ENCODE measurements around the gene FOXP1. TPM values are rescaled to one million over a fixed set of nuclear protein-coding genes. Genes with fewer than 3 reads are reported as not detected.

Gene FOXP1
- total and polyA plus RNA-seq, 12 donors = 4.8 to 56.0 (median 43.8) TPM

- ATAC-seq (no peak), DNase-seq (no peak)
- no peak for TF ChIP-seq CTCF (IDR thresholded peaks at IDR 0.05)
- Histone ChIP-seq H3K27ac (no peak overlapping the region), H3K36me3 (no peaks in the 10 kb centered on the region), H3K4me1 (no peaks in the 10 kb centered on the region), H3K4me3 (no peak overlapping the region), H3K9me3 (peaks cover 0 to 20% (median 6%) of the 10 kb centered on the region in 11 donors), H3K27me3 (no peaks in the 10 kb centered on the region)
- intact Hi-C loops (cut with DNase I) = no loop called here
- 77 to 83% methylated on average over 5 of the region's 5 CpGs for WGBS, 2 donors
Measured at GRCh38 chr3:71606582-71606981, 23.1 kb upstream of the FOXP1 start.

DNA sequence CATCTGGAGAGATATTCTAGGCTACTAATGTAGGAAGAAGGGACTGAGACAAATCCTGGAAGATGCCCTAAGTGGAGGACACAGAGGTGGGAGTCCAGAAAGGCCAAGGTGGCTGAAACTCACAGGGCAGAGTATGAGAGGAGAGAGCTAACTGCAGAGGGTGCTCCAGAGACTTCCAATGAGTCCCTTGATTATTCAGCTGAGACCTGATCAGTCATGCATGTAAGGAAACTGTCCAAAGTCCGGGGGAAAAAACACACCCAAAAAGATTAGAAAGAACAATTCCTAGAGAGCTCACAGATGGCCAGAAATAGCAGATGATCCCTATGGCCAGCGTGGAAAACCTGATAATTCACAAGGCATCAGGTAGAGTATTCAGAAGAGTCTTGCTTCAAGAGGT is 18.7 kb upstream of the FOXP1 start:
- Histone ChIP-seq H3K27me3 (no peaks in the 10 kb centered on the region), H3K4me3 (no peak overlapping the region), H3K27ac (no peak overlapping the region), H3K36me3 (no peaks in the 10 kb centered on the region), H3K9me3 (peaks cover 0 to 15% (median 6%) of the 10 kb centered on the region in 11 donors), H3K4me1 (peaks cover 0 to 7% (median 0%) of the 10 kb centered on the region in 9 donors)
- WGBS, 2 donors = 71 to 75% methylated on average over 2 of the region's 2 CpGs
- no peak for DNase-seq
- ATAC-seq = no peak
- intact Hi-C loops (cut with DNase I) = no loop called here
- no peak for TF ChIP-seq CTCF (IDR thresholded peaks at IDR 0.05)

DNA sequence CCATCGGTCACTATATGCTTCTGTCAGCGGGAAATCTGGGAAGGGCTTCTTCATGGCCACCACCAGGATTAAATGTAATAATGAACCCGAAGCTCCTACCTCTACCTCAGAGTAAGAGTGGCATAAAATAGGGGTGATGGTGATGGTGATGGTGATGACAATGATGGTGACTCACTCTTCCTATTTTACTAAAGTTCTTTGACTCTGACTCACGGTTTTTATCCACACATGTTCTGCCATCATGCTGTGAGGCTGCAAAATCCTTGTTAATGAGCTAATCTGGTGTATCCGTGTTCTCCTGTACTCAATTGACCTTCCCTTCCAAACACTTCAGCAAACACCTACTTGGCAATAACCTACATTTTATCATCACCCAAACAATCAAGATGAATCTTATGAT is 18.3 kb upstream of the FOXP1 start:
- TF ChIP-seq CTCF (IDR thresholded peaks at IDR 0.05) = no peak
- Histone ChIP-seq H3K4me1 (peaks cover 0 to 7% (median 0%) of the 10 kb centered on the region in 9 donors), H3K9me3 (peaks cover 0 to 10% (median 4%) of the 10 kb centered on the region in 11 donors), H3K27me3 (no peaks in the 10 kb centered on the region), H3K27ac (no peak overlapping the region), H3K36me3 (no peaks in the 10 kb centered on the region), H3K4me3 (no peak overlapping the region)
- intact Hi-C loops (cut with DNase I) = no loop called here
- ATAC-seq (no peak), DNase-seq (no peak)
- WGBS, 2 donors = 88 to 93% methylated on average over 5 of the region's 5 CpGs

- no peaks in the 10 kb centered on the region for H3K27me3 ChIP-seq
- no peak for DNase-seq
- TF ChIP-seq CTCF (IDR thresholded peaks at IDR 0.05) = no peak
- no peaks in the 10 kb centered on the region for H3K9me3 ChIP-seq
- H3K27ac ChIP-seq = peak overlapping the region in 1 of 10 donors; percentile 3
- 61 to 62% methylated on average over 3 of the region's 3 CpGs for WGBS, 2 donors
- H3K4me3 ChIP-seq = no peak overlapping the region
- H3K4me1 ChIP-seq = peaks cover 0 to 7% (median 0%) of the 10 kb centered on the region in 9 donors
- H3K36me3 ChIP-seq = no peaks in the 10 kb centered on the region
- ATAC-seq = peak in 3 of 8 donors; percentile 38 to 49 (median 39)
- intact Hi-C loops (cut with DNase I) = no loop called here
Measured at GRCh38 chr3:71600646-71601288, 17.2 kb upstream of the FOXP1 start.

All from heart right ventricle (tissue), 16 donors.